Activated naive CD4-positive, alpha-beta T cell treated with Interleukin-2 at 50 U/mL for 16 hours (primary cell): ENCODE measurements around the gene RAP1B.
A peak's percentile ranks its signal among the peaks of the same experiment; 100 is the strongest.

ENCODE experiments used
- DNase-seq: peaks from one replicate; pipeline ENCODE4 v3.0.0-alpha.2; 2020

RAP1B gene

DNA sequence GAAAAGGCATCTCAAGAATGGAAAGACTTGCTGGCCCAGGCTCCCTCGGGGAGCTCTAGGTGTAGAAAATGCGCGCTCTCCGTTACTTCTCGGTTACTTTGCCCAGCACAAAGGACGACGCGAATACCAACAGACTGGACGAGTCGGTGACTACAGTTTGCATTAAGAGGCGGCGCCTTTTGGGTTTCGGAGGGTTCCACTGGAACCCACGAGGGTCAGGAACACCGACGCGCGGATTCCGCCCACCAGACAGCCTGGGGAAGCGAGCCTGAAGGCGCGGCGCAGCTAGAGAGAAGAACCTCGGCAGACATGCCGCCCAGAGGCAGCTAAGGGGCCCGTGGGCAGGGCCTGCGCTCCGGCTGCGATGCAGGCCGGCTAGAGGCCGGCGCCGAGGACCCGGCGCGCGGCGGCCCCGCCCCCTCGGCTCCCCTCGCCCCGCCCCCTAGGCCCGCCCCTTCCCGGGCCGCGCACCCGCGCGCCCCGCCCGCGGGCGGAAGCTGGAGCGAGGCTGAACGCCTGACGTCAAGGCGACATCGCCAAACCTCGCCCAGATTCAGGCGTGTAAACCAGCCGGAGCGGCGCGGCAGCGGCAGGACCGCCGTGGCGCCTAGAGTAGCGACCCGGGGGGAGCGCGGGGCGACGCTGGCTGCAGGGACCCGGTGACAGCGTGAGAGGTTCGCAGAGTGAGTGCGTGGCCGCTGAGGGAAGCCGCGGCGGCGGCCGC, at the start of gene RAP1B:
Gene RAP1B, plus strand, starts transcription at position 530 of the 724 bp plus-strand sequence. CDS start 37,826 bp downstream, outside the sequence.
- peak; percentile 89 for DNase-seq

DNA sequence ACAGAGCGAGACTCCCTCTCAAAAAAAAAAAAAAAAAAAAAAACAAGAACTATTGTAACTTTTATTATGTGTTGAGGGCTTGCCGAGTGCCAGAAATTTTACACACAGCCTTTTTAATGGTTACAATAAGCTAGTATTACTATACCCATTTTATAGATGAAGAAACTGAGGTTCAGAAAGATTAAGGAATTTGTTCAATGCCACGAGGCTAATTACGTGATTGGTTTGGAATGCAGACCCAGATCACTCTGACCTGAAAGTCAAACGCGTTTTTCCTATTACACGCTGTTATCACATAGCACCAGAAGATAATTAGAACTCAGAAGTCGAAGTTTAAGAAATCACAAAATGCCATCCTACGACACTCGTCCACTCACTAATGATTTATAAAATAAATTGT, 48.9 kb upstream of the RAP1B start:
- no peak for DNase-seq

DNA sequence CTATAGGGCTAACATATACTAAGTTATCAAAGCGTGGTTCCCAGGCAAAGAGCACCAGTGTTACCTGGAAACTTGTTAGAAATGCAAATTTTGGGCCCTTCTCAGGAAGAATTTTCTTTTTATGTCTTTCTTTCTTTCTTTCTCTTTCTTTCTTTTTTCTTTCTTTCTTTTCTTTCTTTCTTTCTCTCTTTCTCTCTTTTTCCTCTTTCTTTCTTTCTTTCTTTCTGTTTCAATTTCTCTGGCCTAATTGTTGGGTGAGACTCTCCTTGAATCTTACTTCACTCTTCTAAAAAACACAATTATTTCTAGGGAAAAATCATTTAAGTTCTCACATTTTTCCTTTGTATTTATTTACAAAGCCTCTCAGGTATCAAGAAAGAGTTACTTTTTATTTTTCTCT, 46.5 kb upstream of the RAP1B start:
- DNase-seq: no peak

DNA sequence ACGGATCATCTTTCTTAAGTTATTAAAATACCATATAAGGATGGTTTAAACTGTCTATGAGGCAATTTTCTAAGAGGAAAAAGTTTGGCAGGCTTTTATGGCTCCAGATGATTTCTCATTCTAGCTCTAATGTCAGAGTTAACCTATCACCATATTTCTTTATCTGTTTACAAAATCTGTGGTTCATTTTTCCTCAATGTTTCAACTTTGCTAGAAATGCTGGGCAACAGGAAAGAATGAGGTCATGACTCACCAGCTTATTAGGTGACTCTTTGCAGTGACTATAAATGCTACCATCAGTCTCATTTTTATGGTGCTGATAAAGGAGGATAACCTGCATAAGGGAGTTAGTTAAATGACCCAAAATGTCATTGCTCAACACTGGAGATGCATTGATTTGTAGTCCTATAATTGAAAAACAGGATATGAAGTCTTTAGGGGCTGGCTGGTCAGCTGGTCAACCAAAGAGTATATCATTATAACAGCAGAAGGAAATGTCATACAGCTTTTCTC, 45.3 kb upstream of the RAP1B start:
- no peak for DNase-seq

DNA sequence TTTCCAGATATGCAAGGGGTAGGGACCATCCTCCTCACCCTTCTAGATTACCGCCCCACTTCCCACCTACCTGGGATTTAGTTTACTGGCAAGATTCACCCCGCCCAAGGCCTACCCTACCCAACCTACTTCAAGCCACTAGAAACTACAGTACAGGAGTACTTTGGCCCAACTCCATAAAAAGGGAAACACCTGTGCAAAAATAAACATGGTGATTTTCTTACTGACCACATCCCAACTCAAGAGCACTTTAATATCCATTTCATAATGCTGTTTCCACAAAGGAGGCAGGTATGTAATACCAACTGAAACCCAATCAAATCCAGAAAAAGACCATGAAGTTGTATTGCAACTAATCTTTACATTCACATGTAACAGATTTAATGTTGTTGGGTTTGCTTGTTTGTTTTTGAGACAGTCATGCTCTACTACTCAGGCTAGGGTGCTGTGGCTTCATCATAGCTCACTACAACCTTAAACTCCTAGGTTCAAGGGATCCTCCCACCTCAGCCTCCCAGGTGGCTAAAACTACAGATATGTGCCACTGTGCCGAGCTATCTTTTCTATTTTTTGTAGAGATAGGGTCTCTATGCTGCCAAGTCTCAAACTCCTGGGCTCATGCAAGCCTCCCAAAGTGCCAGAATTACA, 41.7 kb upstream of the RAP1B start:
- no peak for DNase-seq

DNA sequence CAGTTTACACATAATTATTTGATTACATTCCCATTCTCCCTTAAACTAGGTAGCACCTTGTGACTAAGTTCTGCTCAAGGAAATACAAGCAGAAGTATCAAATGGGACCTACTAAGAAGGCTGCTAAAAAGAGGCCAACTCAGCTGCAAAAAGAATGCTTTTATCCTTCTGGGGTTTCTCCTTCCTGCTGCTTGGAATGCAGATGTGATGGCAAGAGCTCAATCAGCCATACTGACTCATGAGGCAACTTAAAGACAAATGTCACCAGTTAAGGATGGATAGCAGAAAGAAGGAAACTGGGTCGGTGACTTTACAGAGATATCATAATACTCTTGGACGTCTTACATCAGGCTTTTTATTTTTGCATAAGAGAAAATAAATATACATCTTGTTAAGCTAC, 38.0 kb upstream of the RAP1B start:
- no peak for DNase-seq

DNA sequence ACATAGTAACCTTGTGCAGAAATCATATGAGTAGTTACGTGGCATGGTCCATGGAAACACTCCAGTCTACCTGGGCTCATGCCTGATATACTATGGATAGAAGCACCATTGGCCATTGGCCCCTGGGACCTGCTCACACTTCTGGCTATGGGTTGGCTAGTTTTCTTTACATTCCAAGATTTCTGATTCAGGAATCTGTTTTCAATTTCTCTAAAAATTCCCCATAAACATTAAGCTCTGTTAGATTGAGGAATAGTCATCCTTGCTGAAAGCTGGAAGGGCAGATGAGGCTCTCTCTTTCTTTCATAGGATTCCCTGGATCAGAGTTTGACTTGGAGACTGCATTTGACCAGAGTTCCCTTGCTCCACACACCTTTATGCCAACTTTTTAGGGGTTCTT, 37.3 kb upstream of the RAP1B start:
- no peak for DNase-seq

DNA sequence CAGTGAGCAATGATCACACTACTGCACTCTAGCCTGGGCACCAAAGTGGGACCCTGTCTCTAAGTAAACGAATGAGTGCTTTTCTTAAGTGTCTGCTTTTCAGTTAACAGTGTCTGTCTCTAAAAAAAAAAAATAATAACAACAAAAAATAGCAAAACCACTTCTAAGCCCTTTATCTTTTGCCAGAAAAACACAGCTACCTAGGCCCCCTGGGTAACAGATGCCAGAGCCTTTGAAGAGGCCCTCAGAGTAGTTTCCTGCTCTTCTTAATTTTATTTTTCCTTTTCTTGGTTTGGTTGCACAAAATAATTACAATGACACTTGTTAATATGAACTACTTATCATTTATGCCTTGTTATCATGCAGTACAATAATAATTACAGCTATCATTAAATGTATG, 32.8 kb upstream of the RAP1B start:
- DNase-seq: no peak

DNA sequence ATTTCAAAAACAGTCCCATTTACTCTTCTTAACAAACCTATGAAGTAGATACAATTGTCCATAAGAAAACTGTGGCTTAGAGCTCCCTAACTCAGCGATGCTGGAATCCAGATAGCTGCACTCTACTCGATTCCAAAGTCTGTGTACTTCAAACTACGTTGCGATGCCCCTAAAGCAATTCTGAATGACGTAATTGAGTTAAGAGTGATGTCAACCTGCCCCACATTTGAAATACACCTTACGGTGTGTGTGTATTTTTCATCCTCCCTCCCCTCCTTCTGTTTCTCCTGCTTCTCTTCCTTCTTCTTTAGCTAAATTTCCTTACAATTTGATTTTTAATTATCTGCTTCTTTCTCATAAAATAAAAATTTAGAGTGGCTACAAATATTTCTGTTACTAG, 31.9 kb upstream of the RAP1B start:
- DNase-seq: no peak

DNA sequence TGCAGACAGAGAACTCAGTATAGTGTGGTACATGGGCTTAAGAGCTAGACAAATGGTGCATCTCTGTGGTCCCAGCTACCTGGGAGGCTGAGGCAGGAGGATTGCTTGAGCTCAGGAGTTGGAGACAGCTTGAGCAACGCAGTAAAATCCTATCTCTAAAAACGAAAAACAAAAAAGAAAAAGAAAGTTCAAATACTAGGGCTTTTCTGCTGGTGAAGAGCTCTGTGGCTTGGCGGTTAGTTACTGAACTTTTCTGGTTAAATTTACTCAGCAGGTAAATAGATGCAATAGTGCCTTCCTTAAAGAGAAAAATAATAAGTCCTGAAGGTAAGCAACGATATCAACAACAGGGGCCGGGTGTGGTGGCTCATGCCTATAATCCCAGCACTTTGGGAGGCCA, 31.4 kb upstream of the RAP1B start:
- no peak for DNase-seq

DNA sequence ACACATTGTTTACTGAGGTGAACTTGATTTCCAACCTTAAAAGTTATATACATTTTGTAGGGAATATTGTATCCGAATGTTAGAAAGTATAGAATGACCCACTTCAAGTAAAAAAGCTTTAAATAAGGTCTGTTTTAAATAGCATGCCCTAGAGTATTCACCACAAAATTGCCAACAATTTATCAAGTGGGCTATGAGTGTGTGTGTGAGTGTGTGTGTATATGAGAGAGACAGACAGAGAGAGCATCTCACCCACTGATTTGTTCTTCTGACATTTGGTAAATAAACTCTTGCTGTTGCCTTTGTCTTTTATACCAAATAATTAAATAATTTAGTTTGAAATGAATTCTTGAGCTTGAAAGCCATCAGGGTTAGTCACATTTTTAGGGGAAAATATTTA, 29.8 kb upstream of the RAP1B start:
- DNase-seq: no peak

DNA sequence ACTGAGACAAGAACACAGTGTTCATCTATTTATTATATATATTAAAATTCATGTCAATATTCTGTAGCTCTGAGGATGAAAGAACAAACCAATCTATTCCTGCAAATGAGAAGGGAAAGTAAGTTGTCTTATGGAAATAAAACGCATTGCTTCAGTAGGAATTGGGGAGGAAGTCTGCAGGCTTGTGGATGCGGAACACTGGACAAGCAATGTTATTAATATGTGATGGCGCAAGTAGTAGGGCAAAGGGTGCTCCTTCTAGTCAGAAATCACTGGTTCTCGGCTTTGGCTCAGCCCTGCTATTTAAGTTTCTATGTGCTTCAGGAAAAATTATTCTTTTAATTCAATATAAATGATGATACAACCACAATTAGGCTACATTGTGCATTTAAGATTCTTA, 28.8 kb upstream of the RAP1B start:
- no peak for DNase-seq

DNA sequence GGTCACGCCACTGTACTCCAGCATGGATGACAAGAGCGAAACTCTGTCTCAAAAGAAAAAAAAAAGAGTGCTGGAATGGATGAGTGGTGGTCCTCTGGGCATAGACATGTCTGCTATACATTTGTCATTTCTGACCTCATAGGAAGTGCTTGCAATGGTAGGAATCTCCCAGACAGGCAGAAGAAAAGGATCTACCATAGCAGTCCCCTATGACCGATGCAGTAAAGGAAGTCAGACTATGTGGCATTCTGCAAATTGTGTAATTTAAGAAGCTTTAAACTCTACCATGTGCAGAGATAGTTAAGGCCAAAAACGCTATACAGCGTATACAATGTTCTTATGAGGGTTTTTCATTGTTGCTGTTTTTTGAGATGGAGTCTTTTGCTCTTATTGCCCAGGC, 24.7 kb upstream of the RAP1B start:
- no peak for DNase-seq

DNA sequence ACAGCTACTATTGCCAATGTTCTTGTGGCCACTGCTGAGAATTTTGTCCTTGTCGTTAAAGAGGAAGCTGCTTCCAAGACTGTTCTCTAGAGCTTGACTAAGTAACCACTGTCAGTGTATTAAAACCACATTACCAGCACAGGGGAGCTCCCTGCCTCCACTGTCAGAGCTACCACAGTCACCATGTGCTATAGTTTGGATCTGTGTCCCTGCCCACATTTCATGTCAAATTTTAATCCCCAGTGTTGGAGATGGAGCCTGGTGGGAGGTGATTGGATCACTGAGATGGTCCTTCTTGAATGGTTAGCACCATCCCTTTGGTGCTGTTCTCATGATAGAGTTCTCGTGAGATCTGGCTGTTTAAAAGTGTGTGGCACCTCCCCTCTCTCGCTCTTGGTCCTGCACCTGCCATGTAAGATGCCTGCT, 23.2 kb upstream of the RAP1B start:
- DNase-seq: peak; percentile 25

DNA sequence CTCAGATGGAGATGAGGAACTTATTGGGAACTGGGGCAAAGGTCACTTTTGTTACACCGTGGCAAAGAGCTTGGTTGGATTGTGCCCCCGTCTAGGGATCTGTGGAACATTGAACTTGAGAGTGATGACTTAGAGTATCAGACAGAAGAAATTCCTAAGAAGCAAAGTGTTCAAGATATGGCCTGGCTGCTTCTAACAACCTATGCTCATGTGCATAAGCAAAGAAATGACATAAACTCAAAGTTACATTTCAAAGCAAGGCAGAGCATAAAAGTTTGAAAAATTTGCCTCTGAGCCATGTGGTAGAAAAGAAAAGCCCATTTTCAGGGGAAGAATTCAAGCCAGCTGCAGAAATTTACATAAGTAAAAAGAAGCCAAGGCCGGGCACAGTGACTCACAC, 21.5 kb upstream of the RAP1B start:
- DNase-seq: no peak

DNA sequence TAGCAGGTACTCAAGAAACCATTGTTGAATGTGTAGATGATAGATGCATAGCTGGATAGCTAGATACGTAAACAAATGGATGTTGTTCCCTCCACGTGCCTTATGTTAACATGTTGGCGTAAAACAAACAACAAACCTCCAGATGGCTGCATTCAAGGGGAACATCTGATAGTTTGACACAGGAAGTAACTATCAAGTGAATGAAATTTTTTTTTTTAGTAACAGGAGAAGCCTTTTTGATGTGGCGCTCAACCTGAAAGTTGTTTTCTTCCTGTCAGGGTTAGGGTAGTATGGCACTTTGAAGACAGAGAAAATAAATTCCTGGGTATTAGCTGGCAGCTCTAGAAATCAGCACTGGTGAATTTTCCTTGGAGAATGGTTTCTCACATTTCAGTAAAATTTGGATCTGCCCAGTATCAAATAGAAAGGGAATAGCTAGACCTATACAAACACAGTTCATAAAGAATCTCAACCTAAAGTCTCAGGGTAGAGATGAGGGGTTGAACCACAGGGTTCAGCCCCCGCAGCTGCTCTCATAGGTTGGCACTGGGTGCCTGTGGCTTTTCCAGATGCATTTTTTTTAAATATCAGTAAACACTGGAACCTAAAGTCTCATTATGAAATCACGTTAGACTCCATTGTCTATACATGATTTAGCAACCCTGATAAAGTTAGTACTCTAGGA, 18.8 kb upstream of the RAP1B start:
- no peak for DNase-seq

DNA sequence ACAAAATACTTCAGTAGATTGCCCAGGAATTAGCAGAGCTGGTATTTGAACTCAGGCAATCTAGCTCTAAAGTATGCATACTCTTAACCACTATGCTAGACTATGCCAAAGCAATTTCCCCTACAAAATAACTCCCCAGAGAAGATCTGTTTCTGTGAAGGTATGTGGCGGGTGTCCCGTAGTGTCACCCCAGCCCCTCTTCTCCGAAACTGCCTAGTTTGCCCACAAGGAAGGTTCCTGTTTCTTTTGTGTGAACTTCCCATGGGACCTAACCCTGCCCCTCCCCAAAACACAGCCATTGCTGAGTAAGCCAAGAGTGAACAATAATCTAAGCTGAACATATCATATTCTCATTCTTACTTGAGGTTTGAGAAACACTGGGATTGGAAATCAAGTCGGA, 15.5 kb upstream of the RAP1B start:
- no peak for DNase-seq

DNA sequence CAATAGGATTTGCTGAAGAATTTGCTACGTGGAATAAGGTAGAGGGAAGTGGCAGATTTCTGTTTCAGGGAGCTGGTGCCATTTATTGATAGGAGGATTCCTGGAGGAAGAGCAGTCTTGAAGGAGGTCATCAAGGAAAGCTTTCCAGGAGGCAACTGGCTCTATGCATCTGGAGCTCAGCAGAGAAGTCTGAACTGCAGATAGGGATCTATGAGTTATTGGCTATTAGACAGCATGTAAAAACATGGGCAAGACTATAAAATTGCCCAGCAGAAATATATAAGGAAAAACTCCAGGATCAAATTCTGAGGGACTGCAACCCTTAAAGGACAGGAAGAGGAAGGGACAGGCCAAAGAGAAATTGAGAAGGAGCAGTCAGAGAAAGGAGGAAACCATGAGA, 8.9 kb upstream of the RAP1B start:
- DNase-seq: no peak

DNA sequence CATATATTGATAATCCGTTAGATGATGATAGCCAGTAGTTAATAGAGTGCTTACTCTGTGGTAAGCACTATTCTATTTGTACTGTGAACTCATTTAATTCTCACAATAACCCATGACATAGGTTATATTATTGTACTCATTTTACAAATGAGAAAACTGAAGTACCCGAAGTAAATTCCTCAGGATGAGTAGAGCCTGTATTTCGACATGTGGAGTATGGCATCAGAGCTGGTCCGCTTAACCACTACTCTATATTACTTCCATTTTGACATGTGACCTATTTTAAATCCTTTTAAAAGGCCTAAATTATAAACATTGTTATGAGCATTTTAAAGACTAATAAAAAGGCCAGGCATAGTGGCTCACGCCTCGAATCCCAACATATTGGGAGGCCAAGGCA, 8.0 kb upstream of the RAP1B start:
- DNase-seq: no peak

DNA sequence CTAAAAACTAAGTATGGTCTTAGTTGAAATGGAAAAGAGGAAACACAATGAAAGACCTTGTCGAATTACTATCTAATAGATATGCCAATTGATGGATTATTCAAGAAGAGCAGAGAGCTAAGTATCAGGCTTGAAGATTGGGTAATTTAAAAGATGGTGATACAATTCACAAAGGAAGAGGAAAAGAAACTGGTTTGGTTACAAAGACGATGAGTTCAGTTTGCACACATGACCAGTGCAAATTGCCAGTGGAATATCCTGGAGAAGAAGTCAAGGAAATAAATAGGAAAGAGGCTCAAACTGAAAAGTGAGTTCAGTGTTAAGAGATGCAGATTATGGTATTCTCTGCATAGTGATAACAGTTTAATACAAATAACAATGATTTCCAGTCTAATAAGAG, 2.5 kb upstream of the RAP1B start:
- DNase-seq: no peak

DNA sequence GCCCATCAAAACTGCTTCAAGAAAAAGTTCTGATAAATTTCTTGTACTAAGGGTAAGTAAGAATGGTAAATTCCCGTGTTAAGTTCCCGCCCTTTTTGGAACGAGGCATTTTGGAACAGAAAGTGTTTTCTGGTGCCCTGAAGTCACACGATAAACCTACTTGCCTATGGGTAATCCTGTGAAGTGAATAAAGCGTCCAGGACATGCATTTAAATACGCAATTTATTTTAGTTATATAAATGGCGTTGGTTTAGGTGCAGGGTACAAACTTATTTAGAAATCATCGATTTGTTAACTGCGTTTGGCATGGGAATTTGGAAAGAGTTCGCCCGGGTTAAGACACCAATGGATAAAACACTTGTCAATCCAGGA, 715 bp upstream of the RAP1B start:
- DNase-seq: no peak

DNA sequence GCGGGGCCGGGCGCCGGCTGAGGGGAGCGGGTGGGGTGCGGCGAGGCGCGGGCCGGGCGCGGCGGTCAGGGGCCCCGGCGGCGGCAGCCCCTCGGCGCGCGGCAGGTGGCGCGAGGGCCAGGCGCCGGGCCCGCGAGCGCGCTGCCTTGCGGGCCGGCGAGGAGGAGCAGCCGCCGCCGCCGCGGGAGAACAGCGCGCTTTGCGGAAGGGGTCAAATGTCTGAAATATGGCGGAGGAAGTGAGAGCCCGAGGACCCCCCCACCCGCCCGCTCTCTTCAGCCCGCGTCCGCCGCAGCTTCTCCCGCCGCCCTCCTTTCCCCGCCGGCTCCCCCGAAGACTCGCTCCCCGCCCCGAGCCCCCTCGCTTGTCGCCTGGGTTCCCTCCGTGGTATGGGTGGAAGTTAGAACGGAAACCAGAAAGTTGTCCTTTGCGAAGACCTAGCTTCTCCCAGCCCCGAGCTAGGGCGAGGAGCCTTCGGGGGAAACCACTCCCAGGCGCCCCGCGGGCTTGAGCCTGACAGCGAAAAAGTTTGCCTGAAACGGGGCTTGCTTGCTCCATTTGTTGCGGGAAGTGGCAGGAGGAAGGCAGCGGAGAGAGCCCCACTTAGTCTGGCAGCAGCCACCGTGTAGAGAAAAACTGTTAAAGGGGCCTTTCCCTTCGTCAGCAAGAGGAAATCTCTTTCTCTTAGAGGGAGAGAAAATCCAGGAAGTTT, 551 bp downstream of the RAP1B start:
- DNase-seq: peak; percentile 50

DNA sequence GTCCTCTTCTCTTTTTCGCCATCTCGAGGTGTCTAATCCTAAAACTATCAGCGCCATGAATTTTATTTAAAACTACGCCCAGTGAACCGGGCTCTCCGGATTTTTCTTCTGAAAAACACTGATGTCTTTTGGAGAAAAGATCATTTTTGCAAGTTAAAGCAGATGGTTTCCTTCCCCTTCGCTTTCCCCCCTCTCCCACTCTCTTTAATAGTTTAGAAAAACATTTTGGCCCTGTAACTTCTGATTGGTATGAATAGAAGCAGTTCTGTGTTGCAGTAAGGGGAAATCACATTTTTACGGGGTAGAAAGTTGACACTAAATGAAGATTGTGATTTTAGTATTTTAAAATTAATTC, 1.1 kb downstream of the RAP1B start:
- DNase-seq: no peak

DNA sequence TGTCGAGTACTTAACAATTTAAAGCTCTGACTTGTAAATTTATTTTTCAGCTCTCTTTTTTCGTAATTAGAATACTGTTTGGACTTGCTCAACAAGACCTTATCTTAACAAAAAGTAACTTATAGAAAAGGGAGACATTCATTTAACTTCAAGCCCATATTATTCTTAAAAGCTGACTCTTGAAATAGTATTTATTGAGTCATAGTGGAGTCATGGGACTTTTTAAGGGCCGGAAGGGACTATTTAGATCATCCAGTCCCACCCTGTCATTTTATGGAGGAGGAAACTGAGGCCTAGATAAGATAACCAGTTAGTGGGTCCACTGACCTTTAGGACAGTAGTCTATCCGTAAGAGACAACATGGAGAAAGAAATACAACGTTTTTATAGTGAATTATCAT, 1.5 kb downstream of the RAP1B start:
- no peak for DNase-seq
